Hindlimb muscle (tissue), 1 donor: ENCODE measurements around the gene ZNF575. TPM values are rescaled to one million over a fixed set of nuclear protein-coding genes. Genes with fewer than 3 reads are reported as not detected.
A peak's percentile ranks its signal among the peaks of the same experiment; 100 is the strongest.
"Not testable (repeated sequence)": the region's sequence is repeated elsewhere in the genome, so short reads cannot be mapped to it uniquely, and the experiment has no call there.

Experiments used
- DNase-seq: peaks from one replicate; pipeline ENCODE4 v3.0.0-alpha.2; 2013
- polyA plus RNA-seq: library from polyadenylated mRNA; unstranded; fragments of 120-200 nt; gene quantifications from one replicate; pipeline ENCODE4 v1.2.1, GENCODE V29; 2013; ENCODE audit not compliant: insufficient read length

ZNF575 gene
- polyA plus RNA-seq, 1 donor, result 6.7 TPM

DNA sequence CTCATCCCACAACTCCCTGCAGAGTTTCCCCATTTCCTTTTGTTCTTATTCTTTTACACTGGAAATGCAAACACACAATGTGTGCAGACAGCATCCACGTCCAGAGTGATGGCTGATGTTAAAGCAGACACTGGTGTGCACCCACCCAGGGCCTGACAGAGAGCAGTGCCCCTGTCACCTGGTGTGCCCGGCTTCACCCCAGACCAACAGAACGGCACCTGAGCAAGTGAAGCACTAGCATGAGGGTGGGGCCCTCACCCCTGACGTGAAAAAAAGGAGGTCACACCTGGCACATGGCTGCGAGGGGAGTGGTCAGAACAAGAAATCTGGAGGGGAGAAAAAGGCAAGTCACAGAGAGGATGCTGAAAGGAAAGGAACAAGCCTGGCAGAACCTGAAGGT is 12.3 kb downstream of the ZNF575 start:
- no peak for DNase-seq

DNA sequence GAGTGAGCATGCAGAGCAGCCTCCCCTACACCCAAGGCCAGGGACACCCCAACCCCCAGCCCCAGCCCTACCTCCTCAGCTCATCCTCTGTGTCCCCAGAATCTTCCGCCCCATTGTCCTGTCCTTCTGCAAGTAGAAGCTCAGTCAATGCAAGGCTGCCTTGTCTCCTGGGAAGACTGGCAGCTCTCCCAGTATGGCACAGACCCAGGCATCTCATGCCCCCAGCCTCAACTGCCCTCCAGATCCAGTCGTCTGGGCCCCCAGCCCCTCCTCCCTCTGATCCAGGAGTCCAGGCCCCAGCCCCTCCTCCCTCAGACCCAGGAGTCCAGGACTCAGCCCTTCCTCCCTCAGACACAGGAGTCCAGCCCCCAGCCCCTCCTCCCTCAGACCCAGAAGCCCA is 13.0 kb downstream of the ZNF575 start:
- DNase-seq, result no peak

DNA sequence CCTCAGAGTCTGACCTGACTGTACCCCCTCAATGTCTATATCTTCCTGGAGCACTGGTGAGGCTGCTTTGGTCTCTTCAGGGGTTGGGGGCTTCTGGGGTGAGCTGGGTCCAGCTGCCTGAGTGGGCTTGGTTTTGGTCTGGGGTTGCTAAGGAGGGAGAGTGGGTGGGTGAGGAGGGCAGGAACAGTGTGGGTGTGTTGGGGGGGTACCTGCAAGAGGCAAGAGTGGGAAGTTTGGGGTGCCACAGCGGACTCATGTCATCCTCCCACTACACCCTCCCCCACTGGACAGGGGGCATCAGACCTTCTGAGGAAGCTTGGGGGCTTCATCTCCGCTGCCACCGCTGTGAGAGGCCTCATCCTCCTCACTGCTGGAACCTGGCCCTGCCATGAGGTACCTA is 13.6 kb downstream of the ZNF575 start:
- DNase-seq, result no peak

DNA sequence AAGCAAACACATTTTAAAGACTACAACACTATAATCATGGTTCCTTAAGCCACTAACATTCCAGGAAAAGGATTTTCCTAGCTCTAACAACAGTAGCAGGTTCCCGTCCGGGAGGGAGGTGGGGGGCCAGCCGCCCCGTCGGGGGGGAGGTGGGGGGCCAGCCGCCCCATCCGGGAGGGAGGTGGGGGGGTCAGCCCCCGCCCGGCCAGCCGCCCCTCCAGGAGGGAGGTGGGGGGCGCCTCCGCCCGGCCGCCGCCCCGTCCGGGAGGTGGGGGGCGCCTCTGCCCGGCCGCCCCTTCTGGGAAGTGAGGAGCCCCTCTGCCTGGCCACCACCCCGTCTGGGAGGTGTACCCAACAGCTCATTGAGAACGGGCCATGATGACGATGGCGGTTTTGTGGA is 14.9 kb downstream of the ZNF575 start:
- DNase-seq, result not testable (repeated sequence)

DNA sequence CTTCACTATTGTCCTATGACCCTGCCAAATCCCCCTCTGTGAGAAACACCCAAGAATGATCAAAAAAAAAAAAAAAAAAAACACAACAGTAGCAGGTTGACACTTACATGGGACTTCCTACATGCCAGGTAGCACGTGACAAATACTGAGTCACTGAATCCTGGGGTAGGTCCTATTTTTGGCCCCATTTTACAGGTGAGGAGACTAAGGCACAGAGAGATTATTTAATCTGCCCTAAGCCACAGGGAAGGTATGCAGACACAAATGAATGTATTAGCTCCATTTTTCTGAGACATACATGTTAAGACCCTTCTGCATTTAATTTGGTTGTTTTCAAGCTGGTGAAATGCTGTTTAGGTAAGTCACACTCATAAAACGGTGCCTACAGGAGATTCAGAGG is 15.7 kb downstream of the ZNF575 start:
- no peak for DNase-seq

DNA sequence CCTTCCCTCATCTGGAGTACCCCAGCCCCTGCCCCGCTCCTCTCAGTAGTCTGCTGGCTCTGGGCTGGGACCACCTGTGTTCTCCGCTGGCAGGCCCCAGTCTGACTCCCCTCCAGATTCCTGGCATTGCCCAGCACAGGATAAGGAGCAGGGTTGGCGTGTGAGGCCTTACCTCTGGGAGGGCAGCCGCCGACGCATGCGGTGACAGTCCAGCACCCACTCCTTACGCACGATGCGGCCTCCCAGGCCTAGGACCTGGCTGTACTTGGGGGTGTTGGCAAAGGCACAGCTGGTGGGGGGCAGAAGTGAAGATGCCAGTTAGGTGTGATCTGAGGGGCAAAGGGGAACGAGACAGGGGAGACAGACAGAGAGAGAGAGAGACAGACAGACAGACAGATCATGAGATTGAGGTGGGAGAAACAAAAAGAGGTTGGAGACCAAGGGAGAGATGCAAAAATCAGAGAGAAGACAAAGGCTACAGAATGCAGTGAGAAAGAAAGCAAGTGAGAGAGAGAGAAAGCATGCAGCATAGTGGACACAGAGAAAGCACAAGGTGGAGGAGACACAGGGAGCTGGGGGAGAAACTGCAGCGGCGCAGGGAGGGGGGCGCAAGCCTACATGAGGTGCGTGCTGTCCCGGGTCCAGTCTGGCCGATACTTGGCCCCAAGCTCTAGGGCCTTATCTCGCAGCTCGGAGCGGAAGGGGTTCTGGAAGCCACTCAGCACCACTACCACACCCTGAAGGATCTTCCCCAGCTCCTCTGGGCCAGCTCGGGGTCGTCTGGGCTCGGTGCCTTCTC is 18.6 kb downstream of the ZNF575 start:
- no peak for DNase-seq

DNA sequence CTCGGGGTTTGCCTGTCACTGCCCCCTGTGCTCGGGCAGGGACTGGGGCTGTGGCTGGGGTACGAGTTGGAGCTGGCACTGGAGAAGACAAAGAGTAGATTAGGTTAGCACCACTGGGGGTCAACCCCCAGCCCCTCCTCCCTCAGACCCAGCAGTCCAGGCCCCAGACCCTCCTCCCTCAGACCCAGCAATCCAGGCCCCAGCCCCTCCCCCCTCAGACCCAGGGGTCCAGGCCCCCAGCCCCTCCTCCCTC is 19.1 kb downstream of the ZNF575 start:
- DNase-seq, result no peak

DNA sequence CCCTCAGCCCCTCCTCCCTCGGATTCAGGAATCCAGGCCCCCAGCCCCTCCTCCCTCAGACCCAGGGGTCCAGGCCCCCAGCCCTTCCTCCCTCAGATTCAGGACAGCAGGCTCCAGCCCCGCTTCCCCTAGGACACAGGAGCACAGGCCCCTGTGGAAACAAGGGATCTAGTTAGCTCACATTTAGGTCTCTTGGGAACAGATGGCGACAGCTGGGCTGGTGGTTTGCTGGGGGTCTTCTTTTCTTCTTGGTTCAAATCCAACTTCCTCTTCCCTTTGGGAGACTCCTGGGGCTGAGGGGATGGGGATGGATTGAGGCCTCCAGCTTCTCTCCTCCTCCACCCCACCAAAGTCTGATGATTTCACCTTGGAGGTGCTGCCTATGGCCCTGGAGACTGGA is 19.6 kb downstream of the ZNF575 start:
- no peak for DNase-seq

DNA sequence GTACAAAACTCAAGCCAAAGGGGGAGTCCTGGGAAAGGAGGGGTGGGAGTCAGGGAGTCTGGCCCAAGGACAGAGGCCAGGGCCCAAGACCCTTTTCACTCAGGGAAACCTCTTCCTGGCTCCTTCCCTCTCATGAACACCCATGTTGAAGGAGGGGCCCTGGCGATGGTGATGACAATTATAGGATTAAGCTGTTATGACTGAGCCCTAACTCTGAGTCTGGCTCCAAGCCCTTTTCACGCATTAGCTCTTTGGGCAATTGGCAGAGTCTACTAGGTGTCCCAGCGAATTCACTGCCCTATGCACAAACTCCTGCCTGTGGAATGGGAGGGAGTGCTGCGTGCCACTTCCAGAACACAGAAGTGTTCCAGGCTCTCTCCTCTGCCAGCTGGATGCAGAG is 20.7 kb downstream of the ZNF575 start:
- no peak for DNase-seq

DNA sequence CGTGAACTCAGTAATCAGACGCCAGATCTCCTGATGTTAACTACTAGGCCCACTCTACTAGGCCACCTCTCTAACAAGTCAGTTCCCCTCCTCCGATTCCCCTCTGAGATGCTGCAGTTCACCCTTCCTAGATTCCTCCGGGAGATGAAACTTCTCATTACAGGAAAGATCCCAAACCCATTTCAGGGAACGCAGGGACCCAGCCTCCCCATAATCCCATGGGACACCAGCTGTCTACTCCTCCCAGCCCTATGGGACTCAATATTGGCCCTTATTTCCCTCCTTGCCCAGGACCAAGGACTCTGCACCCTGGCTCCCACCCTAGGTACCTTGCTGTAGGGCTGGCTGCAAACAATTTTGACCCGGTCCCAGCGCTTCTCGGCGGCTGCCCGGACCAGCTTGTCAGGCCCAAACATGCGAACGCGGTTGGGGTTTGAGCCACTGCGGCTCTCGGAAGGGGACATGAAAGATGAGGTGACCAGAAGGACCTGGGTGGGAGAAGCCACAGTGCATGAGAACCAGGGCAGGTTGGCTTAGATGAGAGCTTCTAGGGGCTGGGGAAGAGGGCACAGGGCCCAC is 21.4 kb downstream of the ZNF575 start:
- DNase-seq, result no peak

DNA sequence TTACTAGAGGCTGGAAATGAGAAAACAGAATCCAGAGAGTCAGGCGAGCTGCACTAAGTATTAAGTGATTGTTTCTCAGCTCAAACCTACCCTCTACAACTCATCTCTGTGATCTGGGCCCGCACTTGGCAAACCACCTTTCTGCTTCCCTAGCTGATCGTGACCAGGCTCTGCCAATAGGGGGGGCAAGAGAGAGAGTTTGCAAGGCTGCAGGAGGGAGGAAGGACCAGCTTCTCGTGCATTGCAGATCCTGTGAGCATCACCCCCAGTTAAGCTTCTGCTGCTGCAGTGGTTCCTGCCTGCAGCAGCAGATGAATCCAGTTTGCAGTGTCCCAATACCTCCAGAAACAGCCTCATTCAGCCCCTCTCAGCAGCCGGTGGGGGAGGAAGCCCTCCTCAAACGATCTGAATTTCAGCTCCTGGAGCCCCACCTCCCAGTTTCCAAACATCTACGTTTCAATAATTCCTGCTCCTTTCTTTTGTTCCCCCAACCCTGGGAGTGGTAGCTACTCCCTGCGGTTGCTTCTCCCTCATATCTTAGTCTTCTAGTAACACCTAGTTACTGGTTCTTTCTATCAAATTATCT is 22.3 kb downstream of the ZNF575 start:
- DNase-seq, result peak; percentile 69

DNA sequence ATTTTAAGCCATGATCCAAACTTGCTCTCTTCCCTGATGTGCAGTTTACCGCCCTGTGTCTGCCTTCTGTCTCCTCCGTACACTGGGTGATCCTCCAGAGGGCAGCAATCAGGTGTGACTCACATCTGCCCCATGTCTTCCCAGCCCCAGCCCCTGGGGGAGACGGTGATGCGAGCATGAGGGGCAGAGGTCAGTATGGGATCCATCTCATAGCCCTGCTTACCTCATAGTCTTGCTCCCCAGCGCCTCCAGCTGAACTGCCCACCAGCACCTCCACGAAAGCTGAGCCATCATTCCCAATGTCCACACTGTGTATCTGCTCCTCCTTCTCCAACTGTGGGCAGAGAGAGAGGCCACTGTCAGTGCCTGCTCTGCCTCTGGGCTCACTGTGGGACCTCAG is 27.7 kb downstream of the ZNF575 start:
- DNase-seq, result no peak

DNA sequence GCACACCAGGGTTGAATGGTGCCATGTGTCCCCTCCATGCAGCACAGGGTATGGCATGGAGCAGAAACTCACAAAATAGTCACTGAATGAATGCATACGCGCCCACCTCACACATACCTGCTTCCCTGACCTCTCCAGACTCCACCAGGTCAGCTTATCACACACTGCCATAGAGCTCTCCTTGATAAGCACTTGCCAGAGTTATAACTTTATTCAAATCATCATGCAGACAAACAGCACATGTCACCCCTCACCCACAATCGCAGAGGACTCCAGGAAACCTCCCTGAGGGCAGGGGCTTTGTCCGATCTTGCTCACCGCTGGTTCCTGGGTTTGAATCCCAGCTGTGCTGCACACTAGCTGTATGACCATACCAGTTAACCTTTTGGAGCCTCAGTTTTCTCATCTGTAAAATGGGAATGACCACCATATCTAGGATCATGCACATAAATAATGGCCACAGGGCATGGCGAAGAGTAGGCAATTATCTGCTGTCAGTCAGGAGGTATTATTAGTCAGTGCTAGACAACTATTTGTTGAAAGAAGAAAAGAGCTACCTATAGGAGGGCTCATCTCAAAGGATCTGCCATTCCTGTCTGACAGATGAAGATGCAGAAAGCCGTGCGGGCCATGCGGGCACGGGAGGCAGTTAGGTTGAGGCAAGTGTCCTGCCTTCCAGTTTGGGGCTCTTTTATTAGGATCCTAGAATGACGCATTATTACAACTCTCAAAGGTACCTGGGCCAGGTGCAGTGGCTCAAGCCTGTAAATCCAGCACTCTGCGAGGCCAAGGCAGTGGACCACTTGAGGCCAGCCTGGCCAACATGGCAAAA is 28.4 kb downstream of the ZNF575 start:
- DNase-seq, result no peak

DNA sequence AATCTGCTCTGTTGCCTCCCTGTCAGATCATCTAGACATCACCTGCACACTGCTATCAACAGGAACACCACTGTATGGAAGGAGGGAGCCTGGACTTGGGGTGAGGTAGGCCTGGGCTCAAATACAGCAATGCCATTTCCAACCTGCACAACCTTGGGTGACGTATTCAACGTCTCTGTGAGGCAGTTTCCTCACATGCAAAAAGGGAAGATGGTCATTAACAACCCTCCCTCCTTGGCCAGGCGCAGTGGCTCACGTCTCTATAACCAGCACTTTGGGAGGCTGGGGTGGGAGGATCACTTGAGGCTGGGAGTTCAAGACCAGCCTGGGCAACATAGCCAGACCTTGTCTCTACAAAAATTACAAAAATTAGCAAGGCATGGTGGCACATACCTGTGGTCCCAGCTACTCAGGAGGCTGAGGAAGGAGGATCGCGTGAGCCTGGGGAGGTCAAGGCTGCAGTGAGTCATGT is 29.3 kb downstream of the ZNF575 start:
- no peak for DNase-seq

DNA sequence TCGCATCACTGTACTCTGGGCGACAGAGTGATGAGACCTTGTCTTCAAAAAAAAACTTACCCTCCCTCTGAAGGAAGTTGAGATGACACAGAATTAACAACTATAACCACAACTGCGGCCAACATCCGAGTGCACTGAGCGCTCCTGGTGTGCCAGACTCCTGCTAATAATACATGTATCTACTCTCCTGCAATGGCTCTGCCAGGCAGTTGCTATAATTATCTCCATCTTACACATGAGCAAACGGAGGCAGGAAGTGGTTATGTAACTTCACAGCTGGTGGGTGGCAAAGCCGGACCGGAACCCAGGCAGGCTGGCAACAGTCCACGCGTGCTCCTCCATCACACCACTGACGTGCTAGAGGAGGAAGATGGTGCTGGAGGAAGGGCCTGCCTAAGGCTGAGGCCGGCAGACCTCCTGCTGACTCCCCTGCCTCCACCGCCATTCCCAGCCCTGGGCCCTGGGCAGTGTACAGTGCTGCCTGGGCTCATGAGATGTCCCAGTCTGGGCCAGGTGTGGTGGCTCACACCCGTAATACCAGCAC is 29.8 kb downstream of the ZNF575 start:
- DNase-seq, result peak; percentile 67

DNA sequence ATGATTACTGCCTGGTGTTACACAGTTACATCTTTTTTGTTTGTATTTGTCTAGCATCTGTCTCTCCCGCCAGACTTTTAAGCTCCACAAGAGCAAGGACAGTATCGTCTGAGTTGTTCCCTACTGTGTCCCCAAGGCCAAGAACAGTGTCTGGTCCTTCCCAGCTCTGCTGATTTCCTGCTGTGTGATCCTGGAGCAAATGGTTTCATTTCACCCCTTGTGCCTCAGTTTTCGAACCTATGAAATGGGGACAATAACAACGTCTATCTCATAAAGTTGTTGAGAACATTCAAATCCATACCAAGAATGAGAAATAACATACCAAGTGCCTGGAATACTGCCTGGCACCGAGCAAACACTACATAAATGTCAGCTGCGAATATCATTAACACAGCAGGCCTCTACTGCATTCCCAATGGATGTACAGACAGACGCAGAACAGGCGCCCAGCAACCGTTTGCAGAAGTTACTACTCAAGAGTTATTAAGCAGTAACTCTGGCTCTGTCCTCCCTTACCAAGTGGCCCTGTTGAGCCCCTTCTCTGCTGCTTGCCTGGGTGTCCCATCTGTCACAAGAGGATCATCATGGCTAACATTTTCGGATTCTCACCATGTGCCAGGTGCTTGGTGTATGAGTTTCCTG is 30.9 kb downstream of the ZNF575 start:
- DNase-seq, result no peak

DNA sequence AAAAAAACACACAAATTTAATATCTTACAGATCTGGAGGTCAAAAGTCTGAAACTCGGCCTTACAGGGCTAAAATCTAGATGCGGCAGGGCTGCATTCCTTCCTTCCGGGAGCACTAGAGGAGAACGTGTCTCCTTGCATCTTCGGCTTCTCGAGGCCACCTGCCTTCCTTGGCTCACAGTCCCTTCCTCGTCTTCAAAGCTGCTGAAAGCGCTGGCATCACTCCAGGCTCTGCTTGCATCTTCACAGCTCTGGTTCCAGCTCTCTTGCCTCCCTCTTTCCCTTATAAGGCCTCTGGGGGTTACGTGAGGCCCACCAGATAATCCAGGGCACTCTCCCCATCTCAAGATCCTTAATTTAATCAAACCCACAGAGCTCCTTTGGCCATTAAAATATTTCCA is 31.8 kb downstream of the ZNF575 start:
- DNase-seq, result no peak

DNA sequence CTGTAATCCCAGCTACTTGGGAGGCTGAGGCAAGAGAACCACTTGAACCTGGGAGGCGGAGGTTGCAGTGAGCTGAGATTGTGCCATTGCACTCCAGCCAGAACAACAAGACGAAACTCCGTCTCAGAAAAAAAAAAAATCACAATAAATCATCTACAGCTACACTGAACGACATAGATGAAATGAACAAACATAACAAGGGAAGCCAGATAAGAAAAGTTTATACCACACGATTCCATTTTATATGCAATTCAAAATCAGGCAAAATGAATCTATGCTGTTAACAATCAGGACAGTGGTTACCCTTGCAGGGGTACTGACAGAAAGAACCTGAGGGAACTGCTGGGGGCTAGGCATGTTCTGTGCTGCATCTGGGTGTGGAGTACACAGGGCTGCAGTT is 36.7 kb downstream of the ZNF575 start:
- DNase-seq, result no peak

DNA sequence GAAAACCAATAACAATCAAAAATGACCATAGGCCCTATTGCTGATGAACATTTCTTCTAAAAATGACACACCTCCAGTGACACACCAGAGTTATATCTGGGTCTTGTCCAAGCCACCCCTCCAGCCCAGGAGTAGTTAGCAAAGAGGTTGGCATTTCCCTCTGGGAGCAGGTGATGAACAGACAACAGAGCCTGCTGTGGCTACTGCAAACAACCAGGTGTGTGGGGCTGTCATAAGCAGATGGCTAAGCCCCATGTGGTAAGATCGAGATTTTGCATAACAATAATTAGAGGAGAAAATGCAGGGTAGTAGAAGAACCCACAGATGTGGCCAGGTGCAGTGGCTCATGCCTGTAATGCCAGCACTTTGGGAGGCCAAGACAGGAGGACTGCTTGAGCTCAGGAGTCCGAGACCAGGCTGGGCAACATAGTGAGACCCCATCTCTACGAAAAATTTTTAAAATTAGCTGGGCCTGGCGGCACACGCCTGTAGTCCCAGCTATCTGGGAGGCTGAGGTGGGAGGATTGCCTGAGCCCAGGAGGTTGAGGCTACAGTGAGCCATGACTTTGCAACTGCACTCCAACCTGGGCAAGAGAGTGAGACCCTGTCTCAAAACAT is 37.3 kb downstream of the ZNF575 start:
- DNase-seq, result no peak

DNA sequence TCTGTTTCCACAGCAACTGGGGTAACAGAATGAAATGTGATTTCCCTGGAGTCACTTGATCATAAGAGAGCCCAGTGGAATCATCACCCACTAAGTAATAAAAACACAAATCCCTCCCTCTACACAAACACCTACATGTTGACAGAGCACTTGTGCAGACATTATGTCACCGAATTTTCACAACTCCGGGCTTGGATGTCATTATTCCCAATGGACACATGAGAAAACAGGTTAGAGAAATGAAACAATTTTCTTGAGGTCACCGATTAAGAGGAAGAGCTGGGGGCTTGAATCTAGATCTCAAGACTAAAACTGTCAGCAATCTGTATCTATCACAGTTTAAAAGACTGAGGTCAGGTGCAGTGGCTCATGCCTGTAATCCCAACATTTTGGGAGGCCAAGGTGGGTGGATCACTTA is 39.2 kb downstream of the ZNF575 start:
- no peak for DNase-seq

DNA sequence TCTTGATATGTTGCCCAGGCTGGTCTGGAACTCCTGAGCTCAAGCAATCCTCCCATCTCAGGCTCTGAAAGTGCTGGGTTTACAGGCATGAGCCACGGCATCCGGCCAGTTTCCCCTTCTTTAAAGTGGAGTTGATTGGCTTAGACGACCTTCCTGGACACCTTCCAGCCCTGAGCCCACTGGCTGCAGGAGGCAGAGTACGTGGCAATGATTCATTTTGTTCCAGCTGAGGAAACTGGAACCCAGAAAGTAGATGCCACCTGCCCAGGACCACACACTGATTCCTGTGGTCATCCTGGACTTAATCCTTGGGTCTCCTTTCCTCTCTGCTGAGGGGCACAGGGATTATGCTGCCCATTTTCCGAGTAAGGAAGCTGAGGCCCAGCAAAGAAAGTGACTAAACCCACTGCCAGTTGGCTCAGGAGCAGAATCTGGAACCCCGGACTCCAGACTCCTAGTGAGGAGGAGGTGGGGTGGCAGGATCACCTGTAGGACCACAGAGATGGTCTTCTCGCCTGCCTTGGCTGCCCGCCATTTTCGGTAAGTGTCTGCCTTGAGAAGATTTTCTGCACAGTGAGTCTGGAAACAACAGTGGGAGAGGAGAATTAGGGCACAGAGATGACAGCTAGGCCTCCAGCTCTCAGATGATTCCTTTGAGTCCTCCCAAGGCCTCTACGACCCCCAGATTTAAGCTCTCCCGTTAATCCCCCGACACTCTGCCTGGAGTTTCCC is 41.6 kb downstream of the ZNF575 start:
- DNase-seq, result no peak
